NCI-H82 treated with DMSO at 0.1 percent for 48 hours (cell line): ENCODE measurements around the gene COL12A1.

ENCODE experiments used
- DNase-seq: peaks from one replicate; lab custom pipeline; 2025; ENCODE audit not compliant: unreplicated experiment; lab: John Stamatoyannopoulos, UW

Gene COL12A1

DNA sequence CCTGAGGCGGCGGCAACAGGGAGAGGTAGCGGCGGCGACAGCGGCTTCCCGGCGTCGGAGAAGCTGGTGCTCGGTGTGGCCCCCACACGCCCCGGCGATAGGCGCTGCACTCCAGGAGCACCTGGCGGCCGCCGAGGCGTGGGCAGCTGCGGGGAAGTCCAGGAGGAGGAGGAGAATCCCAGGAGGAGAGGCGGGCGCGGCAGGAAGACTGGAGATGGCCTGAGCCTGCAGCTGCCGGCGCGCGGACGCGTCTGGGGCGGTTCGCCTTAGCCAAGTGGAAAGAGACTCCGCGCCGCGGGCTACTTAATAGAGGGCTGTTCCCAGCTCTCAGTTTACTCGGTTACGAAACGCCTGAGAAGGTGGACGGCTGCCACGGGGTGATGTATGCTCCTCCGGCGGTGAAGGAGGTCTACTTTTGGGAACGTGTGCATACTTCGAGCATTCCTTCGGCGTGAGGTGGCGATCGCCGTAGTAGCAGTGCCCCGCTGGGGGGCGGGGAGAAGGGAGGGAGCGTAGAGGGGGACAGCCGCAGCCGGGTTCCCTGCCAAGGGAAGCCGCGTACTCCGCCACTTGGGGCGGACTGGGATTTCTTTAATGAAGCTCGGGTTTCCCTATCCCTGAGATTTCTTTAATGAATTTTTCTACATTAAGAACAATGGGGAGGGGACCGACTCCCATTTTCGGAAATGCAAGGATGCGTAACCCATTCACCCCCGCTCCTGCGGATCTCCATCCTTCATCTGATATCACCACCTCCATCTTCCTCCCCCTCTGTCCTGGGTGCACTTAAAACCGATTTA is at the start of gene COL12A1:
Gene COL12A1 (minus strand): TSS at position 278 of the 800 bp plus-strand sequence. CDS start 3,261 bp downstream, outside the sequence.
- no peak for DNase-seq

- DNase-seq: no peak
Measured at GRCh38 chr6:75250552-75250951, 44.7 kb upstream of the COL12A1 start.

GRCh38 chr6:75249837-75250236 is 44.0 kb upstream of the COL12A1 start:
- DNase-seq: no peak

DNA sequence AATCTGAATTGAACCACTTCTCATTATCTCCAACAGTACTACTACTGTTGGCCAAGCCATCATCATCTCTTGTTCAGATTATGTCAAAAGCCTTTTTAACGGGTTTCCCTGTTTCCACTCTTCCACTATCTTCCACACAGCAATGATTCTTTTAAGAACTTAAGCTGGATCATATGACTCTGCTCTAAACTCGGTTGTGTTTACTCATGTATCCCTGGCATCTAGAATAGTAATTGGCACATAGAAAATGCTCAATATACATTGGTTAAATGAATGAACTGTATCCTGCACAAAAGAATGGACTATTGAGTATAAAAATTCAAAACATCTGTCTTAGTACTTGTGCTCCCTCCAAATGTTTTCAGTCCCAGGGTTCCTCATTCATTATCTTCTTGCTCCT is 40.5 kb upstream of the COL12A1 start:
- peak; percentile 20 for DNase-seq

- DNase-seq: no peak
Measured at GRCh38 chr6:75244063-75244584, 38.3 kb upstream of the COL12A1 start.

DNA sequence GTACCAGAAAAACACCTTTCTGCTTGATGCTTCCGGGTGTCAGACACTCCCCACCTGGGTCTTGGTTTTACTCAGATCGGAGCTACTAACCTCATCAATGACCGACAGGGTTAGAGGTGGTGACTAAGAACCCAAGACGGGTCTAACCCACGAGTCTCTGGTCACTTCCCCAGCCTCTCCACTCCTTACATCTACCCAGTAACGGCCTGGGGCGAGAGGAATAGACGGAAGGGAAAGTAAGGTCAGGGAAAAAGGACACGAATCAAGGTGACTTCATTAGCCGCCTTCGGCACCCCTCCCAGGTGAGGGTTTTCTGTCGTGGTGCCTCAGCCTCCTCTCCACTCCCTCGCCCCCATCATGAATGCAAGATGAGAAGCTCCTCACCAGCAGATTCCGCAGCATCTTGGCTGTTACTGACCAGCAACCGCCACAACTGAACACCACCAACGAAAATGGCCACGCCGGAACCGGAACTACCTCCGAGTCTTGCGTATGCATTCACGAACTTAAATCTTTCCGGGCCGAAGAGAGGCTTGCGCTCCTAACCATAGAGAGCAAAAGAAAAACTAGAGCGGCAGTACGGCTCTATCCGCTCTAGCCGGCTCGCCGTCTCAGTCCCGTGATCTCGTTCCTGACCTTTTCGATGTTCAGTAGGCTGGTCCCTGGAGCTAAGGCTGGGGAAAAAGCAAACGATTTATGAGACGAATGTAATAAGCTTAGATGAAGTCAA is 37.6 kb upstream of the COL12A1 start, which contains the start of gene COX7A2:
Gene COX7A2 (minus strand): TSS at position 469 of the 730 bp plus-strand sequence. CDS start 67 bp downstream, at position 402.
- DNase-seq: peak; percentile 94

GRCh38 chr6:75236630-75237029 is 30.8 kb upstream of the COL12A1 start:
- DNase-seq: no peak

GRCh38 chr6:75235271-75235670 is 29.4 kb upstream of the COL12A1 start:
- DNase-seq: no peak

GRCh38 chr6:75234126-75234865 is 28.4 kb upstream of the COL12A1 start:
- DNase-seq: no peak

DNA sequence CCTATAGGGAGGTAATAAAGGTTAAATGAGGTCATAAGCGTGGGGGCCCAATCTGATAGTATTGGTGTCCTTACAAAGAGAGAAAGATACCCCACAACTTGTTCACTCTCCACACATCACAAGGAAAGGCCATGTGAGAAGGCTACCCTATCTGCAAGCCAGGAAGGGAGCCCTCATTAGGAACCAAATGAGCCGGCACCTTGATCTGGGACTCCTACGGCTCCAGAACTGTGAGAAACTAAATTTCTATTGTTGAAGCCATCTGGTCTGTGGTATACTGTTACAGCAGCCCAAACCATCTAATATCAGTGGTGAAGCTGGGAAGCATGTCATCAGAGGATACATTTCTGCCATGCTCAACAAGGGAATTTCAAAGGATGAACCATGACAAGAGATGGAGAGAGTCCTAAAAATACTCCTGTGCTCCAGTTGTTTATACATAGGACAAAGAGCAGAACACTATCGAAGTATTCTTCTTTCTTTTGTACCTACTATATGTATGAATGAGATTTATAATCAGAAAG is 27.3 kb upstream of the COL12A1 start:
- DNase-seq: no peak

DNA sequence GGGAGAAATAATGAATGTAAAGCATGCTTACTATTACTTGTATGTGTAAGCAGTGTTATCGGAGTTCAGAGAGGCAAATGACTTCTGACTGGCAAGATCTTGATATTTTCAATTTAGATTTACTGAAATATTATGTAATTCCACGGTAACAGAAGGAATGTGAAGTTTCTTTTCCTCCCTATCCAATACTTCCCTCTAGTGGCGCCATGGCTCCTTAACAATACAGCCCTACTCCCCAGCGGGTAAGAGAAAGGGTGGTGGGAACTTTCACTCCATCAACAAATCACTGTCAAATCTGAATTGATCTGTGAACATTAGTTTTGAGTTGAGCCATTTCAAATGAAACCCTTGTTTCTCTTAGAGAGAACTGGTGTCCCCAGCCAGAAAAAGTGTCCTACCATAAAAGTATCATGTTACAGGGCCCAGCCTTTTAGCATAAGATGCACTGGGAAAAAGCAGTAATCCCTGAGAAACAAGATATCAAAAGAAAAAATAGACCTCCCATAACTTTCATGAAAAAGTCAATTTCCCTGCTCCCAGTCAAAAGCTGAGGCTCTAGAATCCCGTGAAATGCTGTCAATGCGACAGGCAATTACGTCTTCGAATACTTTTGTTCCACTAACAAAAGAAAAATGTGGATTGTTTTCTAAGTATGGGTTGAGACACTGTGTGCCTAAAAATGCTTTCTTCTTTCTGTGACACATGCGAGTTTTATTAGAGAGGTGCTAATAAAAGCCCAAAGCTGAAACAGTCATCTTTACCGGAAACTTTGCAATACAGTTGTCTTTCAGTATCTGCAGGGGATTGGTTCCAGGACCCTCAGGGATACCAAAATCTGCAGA is 24.9 kb upstream of the COL12A1 start:
- DNase-seq: peak; percentile 24

DNA sequence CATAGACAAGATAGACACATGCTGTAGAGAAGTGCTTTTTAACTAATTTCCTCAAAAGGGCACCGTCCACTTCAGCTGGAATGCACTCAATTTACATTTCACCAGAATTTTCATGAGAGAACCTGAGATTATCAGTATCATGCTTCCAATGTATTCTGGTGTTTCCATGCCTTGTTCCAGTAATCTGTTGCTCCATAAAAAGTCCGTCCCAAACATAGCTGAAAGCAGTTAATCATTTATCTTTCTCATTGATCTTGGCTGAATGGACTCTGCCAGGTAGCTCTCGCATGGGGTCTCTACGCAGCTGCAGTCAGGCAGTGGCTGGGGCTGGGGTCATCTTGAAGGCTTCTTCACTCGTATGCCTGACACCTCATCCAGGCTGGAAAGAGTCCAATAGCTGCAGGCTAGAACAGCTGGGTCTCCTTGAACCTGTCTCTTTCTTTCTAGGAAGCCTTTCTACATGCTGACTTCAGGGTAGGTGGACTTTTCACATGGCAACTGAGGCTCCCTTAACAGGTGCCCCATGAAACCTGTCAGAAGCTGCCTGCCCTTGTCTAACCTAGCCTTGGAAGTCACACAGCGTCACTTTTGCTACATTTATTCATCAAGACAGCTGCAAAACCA is 18.6 kb upstream of the COL12A1 start:
- no peak for DNase-seq

DNA sequence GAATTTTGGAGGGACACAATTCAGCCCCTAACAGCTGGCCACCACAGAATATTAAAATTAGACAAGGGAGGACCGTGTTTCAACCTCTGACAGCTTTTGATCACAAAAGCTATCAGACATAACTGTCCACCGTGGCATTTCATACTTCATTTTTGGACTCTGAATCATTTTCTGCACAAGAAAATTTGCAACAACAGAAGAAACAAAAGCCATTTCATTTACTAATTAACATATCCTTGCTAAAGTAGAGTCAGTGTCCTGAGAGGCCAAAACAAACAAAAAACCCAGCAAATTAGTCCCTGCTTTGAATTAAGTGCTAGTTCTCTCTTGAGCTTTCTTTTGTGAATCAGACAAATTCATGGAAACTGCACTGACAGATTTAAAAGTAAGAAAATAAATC is 17.6 kb upstream of the COL12A1 start:
- DNase-seq: no peak

GRCh38 chr6:75222261-75222660 is 16.4 kb upstream of the COL12A1 start:
- DNase-seq: no peak

- no peak for DNase-seq
Measured at GRCh38 chr6:75221116-75221515, 15.3 kb upstream of the COL12A1 start.

DNA sequence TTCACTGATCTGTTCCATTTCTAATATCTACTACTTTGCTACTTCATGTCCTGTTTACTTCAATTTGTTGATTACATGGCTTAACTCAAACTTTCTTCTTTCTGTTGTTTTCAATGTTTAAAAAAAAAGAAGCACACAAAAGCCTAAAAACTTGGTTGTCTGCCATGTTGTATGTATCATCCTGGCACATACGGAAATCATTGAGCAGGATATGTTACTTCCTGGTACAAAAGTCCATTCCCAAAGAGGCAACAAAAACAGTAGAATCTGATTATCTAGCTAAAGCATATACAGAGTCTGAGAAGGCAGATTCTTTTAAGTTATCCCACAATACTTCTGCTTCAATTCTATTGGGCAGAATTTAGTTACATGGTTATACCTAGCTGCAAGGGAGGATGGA is 14.5 kb upstream of the COL12A1 start:
- no peak for DNase-seq

DNA sequence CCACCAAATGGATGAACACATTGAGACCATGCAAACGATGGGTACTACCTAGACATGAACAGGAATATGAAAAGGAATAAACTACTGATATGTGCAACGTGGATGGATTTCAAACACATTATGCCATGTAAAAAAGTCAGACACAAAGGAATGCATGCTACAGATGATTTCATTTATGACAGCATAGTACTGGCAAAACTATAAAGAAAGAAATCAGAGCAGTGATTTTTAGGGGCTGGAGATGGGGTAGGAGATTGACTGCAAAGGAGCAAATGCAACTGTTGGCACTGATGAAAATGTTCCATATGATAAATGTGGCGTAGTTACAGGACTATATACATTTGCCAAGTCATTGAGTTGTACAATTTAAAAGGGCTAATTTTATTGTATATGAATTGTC is 13.4 kb upstream of the COL12A1 start:
- no peak for DNase-seq

DNA sequence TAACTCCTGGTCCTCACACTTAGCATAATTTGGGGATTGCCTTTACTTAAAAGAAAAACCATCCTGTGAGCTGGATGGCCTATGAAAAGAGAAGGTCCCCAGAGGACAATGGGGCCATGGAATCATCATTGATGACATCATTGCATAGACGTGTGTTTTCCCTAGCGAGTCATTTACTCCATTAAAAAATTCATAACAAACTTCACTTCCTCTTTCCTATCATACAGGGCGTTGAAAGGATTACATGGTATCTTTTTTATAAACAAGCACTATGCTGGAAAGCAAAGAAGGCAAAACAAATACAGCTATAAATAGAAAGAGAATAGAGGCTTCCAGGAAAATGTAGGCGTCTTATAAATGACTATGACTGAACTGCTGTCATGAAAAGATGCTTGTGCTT is 11.3 kb upstream of the COL12A1 start:
- no peak for DNase-seq

GRCh38 chr6:75215291-75215690 is 9.4 kb upstream of the COL12A1 start:
- DNase-seq: no peak

- no peak for DNase-seq
Measured at GRCh38 chr6:75213732-75214131, 7.9 kb upstream of the COL12A1 start.
